OCI-LY3 (cell line): Measurements from ENCODE around the gene COL6A5.
"Not testable (repeated sequence)": the region's sequence is repeated elsewhere in the genome, so short reads cannot be mapped to it uniquely, and the experiment has no call there.

Experiments used
- H2AFZ ChIP-seq: fragments of 200-600, 300-600 bp; shearing (Covaris generic); 2 replicates; pipeline ENCODE4 v1.6.0; 2014; ENCODE audit warnings: antibody characterized with exemption, low read depth, low read length
- H3K27ac ChIP-seq: fragments of 200-600, 300-600 bp; sonication (generic); 2 replicates; pipeline ENCODE4 v1.5.1; 2014; ENCODE audit warnings: mild to moderate bottlenecking, low read length, moderate library complexity, mixed read lengths
- H3K27me3 ChIP-seq: fragments of 200-600, 300-600 bp; sonication (generic); 2 replicates; pipeline ENCODE4 v1.6.1; 2014; ENCODE audit warnings: low read depth, low read length, mixed read lengths
- H3K36me3 ChIP-seq: fragments of 200-600, 300-600 bp; sonication (generic); replicated peaks from 2 replicates; pipeline ENCODE3; 2014; ENCODE audit warnings: low read depth, low read length, mixed read lengths
- H3K4me1 ChIP-seq: fragments of 300-600, 200-600 bp; sonication (generic); 2 replicates; pipeline ENCODE4 v1.6.1; 2014; ENCODE audit warnings: low read length, mixed read lengths
- H3K4me2 ChIP-seq: fragments of 200-600, 300-600 bp; sonication (generic); 2 replicates; pipeline ENCODE4 v1.6.1; 2014; ENCODE audit warnings: low read length, mixed read lengths
- H3K4me3 ChIP-seq: fragments of 300-600, 200-600 bp; sonication (generic); 2 replicates; pipeline ENCODE4 v1.5.1; 2014; ENCODE audit warnings: antibody characterized with exemption, mild to moderate bottlenecking, low read length, moderate library complexity
- H3K79me2 ChIP-seq: fragments of 300-600, 200-600 bp; shearing (Covaris generic); 2 replicates; pipeline ENCODE4 v1.6.1; 2014; ENCODE audit warnings: mild to moderate bottlenecking, low read length, mixed read lengths
- H3K9ac ChIP-seq: fragments of 300-600, 200-600 bp; shearing (Covaris generic); 2 replicates; pipeline ENCODE4 v1.6.0; 2014; ENCODE audit warnings: mild to moderate bottlenecking, low read length, moderate library complexity
- H3K9me3 ChIP-seq: fragments of 200-600, 300-600 bp; shearing (Covaris generic); 2 replicates; pipeline ENCODE4 v1.6.1; 2014; ENCODE audit warnings: low read length, mixed read lengths; ENCODE audit not compliant: insufficient read depth
- H4K20me1 ChIP-seq: fragments of 200-600, 300-600 bp; sonication (generic); 2 replicates; pipeline ENCODE4 v1.6.1; 2016; ENCODE audit warnings: low read length, mixed read lengths; ENCODE audit not compliant: insufficient read depth
- EZH2phosphoT487 ChIP-seq: fragments of 200-600 bp; shearing (Covaris generic); IDR thresholded peaks from 2 replicates; pipeline ENCODE4 v1.6.1; 2018; ENCODE audit warnings: antibody characterized with exemption, mixed run types, low read depth
- TF ChIP-seq, protein P1 (sequence below): fragments of 200-600, 300-600 bp; sonication (generic); IDR thresholded peaks from 2 replicates; pipeline ENCODE4 v1.5.1; 2014; ENCODE audit warnings: antibody characterized with exemption, low read length, low read depth

The COL6A5 gene

DNA sequence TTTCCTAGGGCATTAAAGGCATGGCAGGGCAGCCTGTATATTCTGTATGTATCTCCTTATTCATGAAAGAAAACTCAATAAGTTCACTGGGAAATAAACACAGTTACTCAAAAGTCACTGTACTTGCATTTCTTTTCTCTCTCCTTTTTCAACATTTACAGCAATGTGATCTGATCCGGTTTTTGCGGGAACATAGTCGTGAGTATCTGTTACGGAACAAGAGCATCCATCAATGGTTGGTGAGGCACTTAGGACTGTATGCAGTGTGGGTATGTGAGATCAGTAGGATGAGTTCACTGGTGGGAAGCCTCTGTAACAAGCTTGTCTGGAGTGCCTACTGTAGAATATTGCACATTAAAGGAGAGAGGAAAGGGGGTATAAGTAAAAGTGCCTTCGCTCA, 80.7 kb downstream of the COL6A5 start:
- Histone ChIP-seq H2AFZ (no peak overlapping the region), H3K4me1 (no peaks in the 10 kb centered on the region)
- TF ChIP-seq, protein P1, sequence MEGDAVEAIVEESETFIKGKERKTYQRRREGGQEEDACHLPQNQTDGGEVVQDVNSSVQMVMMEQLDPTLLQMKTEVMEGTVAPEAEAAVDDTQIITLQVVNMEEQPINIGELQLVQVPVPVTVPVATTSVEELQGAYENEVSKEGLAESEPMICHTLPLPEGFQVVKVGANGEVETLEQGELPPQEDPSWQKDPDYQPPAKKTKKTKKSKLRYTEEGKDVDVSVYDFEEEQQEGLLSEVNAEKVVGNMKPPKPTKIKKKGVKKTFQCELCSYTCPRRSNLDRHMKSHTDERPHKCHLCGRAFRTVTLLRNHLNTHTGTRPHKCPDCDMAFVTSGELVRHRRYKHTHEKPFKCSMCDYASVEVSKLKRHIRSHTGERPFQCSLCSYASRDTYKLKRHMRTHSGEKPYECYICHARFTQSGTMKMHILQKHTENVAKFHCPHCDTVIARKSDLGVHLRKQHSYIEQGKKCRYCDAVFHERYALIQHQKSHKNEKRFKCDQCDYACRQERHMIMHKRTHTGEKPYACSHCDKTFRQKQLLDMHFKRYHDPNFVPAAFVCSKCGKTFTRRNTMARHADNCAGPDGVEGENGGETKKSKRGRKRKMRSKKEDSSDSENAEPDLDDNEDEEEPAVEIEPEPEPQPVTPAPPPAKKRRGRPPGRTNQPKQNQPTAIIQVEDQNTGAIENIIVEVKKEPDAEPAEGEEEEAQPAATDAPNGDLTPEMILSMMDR: no peak
- TF ChIP-seq EZH2phosphoT487: no peak

DNA sequence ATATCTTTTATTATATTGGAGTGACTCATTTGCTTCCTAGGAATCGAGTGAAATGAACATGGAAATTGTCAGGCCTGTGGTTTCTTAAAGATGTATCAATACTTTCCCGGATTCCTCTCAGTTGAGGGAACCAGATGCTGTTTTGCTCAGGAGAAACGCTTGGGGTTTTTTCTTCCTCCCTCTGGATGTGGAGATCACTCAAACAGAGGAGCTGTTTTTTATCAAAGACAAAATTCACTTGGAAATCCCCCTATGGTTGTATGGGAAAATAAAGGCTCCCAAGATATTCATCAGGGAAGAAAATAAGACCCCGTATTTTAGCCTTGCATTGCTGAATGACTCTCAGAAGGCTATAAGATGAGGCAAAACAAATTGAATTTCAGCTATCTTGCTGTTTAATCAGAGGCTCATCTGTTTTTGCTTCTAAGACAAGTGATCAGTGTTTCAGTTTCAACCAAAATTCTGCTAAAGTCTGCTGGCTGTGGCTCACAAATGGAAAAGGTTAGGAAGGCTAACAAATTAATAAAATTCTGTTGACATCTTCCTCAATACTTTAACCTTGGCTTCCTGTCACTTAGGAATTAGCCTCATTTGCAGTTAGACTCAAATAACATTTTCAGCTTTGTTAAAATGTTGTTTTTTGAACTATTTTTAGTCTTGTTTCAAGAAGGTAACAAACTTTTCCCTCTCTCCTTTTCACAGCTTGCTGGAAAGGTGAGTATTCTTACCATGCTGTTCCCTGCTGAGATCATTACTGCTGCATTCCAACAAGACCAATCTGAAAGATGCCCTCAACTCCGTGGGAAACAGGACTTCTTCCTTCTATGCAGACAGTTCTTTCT, 83.6 kb downstream of the COL6A5 start:
- Histone ChIP-seq H3K9me3 (no peaks in the 10 kb centered on the region), H3K27me3 (peaks cover 12% of the 10 kb centered on the region), H2AFZ (no peak overlapping the region), H3K79me2 (no peaks in the 10 kb centered on the region), H3K4me1 (no peaks in the 10 kb centered on the region), H4K20me1 (no peaks in the 10 kb centered on the region), H3K4me3 (no peak overlapping the region), H3K4me2 (no peak overlapping the region), H3K27ac (no peak overlapping the region), H3K36me3 (no peaks in the 10 kb centered on the region), H3K9ac (no peak overlapping the region)
- no peak for TF ChIP-seq EZH2phosphoT487
- TF ChIP-seq, protein P1: no peak

More for the DNA sequence above, 80.7 kb downstream of the COL6A5 start:
- H3K4me2 ChIP-seq: no peak overlapping the region
- no peaks in the 10 kb centered on the region for H3K79me2 ChIP-seq
- peaks cover 15% of the 10 kb centered on the region for H3K27me3 ChIP-seq
- no peak overlapping the region for H3K9ac ChIP-seq
- H3K27ac ChIP-seq: no peak overlapping the region
- no peak overlapping the region for H3K4me3 ChIP-seq
- no peaks in the 10 kb centered on the region for H3K9me3 ChIP-seq
- H4K20me1 ChIP-seq: no peaks in the 10 kb centered on the region
- no peaks in the 10 kb centered on the region for H3K36me3 ChIP-seq

DNA sequence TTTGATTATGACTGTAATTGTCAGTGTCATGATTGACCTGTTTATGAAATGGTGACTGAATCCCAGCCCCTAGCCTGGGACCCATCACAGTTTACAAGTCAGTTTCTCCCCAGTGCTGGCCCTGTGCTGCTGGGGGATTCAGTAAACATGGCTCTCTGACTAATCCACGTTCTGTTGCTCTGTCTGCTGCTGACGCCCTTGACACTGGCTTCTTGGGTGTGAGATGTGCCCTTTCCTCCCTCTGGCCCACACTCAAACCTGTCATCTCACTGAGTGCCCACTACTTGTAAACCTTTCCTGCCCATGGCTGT, 84.2 kb downstream of the COL6A5 start:
- peaks cover 12% of the 10 kb centered on the region for H3K27me3 ChIP-seq
- H3K4me2 ChIP-seq: no peak overlapping the region
- no peak for TF ChIP-seq EZH2phosphoT487
- TF ChIP-seq, protein P1: no peak

DNA sequence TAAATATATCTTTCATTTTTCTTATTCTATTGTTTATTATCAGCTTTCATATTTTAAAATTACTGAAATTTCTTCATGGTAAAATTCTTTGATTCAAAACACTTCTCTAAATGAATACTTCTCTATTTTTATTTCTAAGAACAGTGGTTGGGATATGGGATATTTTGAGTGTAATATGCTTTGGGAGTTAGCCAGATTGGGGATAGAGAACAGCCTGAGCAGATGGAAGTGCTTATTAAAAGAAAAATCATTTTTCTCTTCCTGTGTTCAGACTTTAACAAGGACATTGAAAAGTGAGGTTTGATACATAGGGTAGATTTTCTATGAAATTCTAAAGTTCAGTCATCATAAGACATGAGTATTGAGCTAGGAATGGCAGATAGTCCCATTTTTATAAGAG, 84.8 kb downstream of the COL6A5 start:
- Histone ChIP-seq H2AFZ (no peak overlapping the region), H3K27ac (no peak overlapping the region), H3K27me3 (peaks cover 12% of the 10 kb centered on the region), H4K20me1 (no peaks in the 10 kb centered on the region), H3K79me2 (no peaks in the 10 kb centered on the region), H3K4me3 (no peak overlapping the region), H3K4me1 (no peaks in the 10 kb centered on the region), H3K4me2 (no peak overlapping the region), H3K36me3 (no peaks in the 10 kb centered on the region), H3K9ac (no peak overlapping the region), H3K9me3 (no peaks in the 10 kb centered on the region)
- TF ChIP-seq EZH2phosphoT487: no peak
- TF ChIP-seq, protein P1: no peak

More for the DNA sequence above, 84.2 kb downstream of the COL6A5 start:
- no peaks in the 10 kb centered on the region for H4K20me1 ChIP-seq
- H3K27ac ChIP-seq: no peak overlapping the region
- H3K4me3 ChIP-seq: no peak overlapping the region
- no peaks in the 10 kb centered on the region for H3K9me3 ChIP-seq
- no peak overlapping the region for H2AFZ ChIP-seq
- no peak overlapping the region for H3K9ac ChIP-seq
- H3K4me1 ChIP-seq: no peaks in the 10 kb centered on the region
- no peaks in the 10 kb centered on the region for H3K79me2 ChIP-seq
- H3K36me3 ChIP-seq: no peaks in the 10 kb centered on the region

DNA sequence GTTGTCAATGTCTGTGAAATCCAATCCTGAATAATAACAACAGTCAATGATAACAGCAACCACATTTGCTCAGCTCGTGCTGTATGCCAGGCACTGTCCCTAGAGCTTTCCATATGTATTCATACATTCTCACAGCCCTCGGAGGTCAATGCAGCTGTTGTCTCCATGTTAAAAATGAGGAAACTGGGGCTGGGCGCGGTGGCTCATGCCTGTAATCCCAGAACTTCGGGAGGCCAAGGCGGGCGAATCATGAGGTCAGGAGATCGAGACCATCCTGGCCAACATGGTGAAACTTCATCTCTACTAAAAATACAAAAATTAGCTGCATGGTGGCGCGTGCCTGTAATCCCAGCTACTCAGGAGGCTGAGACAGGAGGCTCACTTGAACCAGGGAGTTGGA, 86.6 kb downstream of the COL6A5 start:
- H3K9me3 ChIP-seq, H3K9ac ChIP-seq, H3K4me1 ChIP-seq, H4K20me1 ChIP-seq, H3K4me3 ChIP-seq, H3K27ac ChIP-seq, H2AFZ ChIP-seq, H3K4me2 ChIP-seq, H3K36me3 ChIP-seq, H3K79me2 ChIP-seq: not testable (repeated sequence)
- peaks cover 11% of the 10 kb centered on the region for H3K27me3 ChIP-seq
